ENCODE results near the gene PLXDC2. TPM values are rescaled to one million over a fixed set of nuclear protein-coding genes. Genes with fewer than 3 reads are reported as not detected.

Gene PLXDC2
- total and polyA plus RNA-seq, 10 donors, result 1.8 to 50.4 (median 29.7) TPM

DNA sequence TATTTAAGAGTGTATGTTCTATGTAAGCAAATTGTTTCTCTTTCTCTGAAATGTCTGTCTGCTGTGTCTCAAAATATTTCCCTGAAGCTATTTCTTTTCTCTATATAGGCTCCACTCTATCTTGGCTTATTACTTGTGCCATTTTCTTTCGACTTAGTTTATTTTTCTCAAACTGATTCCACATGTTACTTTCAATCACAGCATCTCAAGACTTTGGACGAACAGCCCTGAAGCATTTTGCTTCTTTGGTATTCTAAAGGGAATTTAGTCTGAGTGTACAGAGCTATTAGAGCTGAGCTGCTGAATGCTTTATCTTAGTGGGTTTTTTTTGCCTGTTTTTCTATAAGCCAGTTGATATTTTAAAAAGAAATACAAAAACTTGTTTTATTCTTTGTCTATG lies 95.7 kb downstream of the PLXDC2 start:
- 77 to 90% (median 88%) methylated on average over 2 of the region's 2 CpGs for WGBS, 5 donors
- TF ChIP-seq POLR2A (IDR thresholded peaks at IDR 0.05) (no peak), POLR2AphosphoS5 (IDR thresholded peaks at IDR 0.05) (no peak)
- TF ChIP-seq, protein P1, sequence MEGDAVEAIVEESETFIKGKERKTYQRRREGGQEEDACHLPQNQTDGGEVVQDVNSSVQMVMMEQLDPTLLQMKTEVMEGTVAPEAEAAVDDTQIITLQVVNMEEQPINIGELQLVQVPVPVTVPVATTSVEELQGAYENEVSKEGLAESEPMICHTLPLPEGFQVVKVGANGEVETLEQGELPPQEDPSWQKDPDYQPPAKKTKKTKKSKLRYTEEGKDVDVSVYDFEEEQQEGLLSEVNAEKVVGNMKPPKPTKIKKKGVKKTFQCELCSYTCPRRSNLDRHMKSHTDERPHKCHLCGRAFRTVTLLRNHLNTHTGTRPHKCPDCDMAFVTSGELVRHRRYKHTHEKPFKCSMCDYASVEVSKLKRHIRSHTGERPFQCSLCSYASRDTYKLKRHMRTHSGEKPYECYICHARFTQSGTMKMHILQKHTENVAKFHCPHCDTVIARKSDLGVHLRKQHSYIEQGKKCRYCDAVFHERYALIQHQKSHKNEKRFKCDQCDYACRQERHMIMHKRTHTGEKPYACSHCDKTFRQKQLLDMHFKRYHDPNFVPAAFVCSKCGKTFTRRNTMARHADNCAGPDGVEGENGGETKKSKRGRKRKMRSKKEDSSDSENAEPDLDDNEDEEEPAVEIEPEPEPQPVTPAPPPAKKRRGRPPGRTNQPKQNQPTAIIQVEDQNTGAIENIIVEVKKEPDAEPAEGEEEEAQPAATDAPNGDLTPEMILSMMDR (IDR thresholded peaks at IDR 0.05 in 8 of 11, conservative IDR thresholded peaks at IDR 0.05 in 3 of 11), result no peak
- Histone ChIP-seq H3K27me3 (replicated peaks in 1 of 7) (no peaks in the 10 kb centered on the region), H3K9me3 (peaks cover 0 to 14% (median 6%) of the 10 kb centered on the region in 8 donors), H3K4me3 (no peak overlapping the region), H3K36me3 (no peaks in the 10 kb centered on the region), H3K27ac (no peak overlapping the region), H3K4me1 (peaks cover 0 to 5% (median 0%) of the 10 kb centered on the region in 6 donors)
- intact Hi-C loops (cut with DNase I; ENCODE audit: low total_unique reads), result no loop called here
- DNase-seq, result no peak

DNA sequence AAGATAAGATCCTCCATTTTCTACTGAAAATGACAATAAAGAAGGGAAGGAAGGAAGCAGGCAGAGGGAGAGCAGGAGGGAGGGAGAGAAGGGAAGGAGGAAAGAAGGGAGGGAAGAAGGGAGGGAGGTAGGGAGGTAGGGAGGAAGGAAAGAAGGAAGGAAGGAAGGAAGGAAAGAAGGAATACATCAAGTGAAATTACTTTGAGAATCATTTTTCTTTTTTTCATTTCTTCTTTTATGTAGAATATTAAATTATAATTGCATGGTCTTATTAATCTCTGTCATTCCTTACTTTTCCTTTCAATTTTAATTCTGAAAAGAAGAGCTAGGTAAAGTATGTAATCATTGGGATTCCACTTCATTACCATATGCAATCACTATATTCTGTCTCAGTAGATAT lies 97.8 kb downstream of the PLXDC2 start:
- intact Hi-C loops (cut with DNase I; ENCODE audit: low total_unique reads), result no loop called here
- H3K4me3 ChIP-seq, result no peak overlapping the region
- no peak overlapping the region for H3K27ac ChIP-seq
- H3K36me3 ChIP-seq, result no peaks in the 10 kb centered on the region
- H3K27me3 ChIP-seq (replicated peaks in 1 of 7), result no peaks in the 10 kb centered on the region
- no peak for DNase-seq
- peaks cover 0 to 14% (median 6%) of the 10 kb centered on the region in 8 donors for H3K9me3 ChIP-seq
- TF ChIP-seq, protein P1 (IDR thresholded peaks at IDR 0.05 in 8 of 11, conservative IDR thresholded peaks at IDR 0.05 in 3 of 11), result no peak
- TF ChIP-seq POLR2A (IDR thresholded peaks at IDR 0.05) (no peak), POLR2AphosphoS5 (IDR thresholded peaks at IDR 0.05) (no peak)
- peaks cover 0 to 5% (median 0%) of the 10 kb centered on the region in 6 donors for H3K4me1 ChIP-seq

DNA sequence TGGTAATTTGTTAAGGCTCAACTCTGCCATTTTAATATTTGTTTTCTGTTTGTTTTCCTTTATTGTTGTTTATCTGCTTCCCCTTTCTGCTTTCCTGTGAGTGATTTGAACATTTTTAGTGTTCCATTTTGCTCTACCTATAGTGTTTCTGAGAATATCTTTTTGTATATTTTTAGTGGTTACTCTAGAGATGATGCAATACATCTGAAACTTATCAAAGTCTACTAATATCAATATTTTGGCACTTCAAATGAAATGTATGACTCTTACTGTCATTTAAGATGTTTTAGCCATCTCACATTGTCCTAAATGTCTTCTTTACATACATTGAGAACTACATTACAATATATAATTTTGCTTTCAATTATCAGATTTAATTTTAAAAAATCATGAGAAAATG lies 98.9 kb downstream of the PLXDC2 start:
- DNase-seq, result no peak
- H3K4me1 ChIP-seq, result no peaks in the 10 kb centered on the region
- intact Hi-C loops (cut with DNase I; ENCODE audit: low total_unique reads), result no loop called here
- TF ChIP-seq, protein P1 (IDR thresholded peaks at IDR 0.05 in 8 of 11, conservative IDR thresholded peaks at IDR 0.05 in 3 of 11), result no peak
- no peak for TF ChIP-seq POLR2A (IDR thresholded peaks at IDR 0.05)
- no peak for TF ChIP-seq POLR2AphosphoS5 (IDR thresholded peaks at IDR 0.05)
- H3K27me3 ChIP-seq (replicated peaks in 1 of 7), result no peaks in the 10 kb centered on the region
- no peak overlapping the region for H3K4me3 ChIP-seq
- peaks cover 0 to 14% (median 6%) of the 10 kb centered on the region in 8 donors for H3K9me3 ChIP-seq
- no peak overlapping the region for H3K27ac ChIP-seq
- no peaks in the 10 kb centered on the region for H3K36me3 ChIP-seq

DNA sequence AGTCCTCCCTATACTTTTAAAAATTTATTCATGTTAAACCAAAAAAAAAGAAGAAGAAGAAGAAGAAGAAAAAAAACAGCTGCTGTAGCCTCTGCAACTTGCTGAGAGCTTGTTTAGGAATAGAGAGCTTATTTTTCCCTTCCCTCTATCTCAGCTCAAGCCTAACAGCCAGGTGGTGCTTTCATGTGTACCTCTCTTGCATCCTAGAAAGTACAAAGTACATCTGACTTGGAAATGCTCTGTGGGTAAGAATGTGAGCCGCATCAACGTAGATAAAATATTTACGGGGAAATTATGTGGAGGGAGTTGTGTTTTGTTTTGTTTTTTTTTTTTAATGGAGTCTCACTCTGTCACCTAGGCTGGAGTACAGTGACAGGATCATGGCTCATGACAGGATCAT lies 99.6 kb downstream of the PLXDC2 start:
- no peak for DNase-seq
- intact Hi-C loops (cut with DNase I; ENCODE audit: low total_unique reads), result no loop called here
- H3K27me3 ChIP-seq (replicated peaks in 1 of 7), result no peaks in the 10 kb centered on the region
- no peak overlapping the region for H3K27ac ChIP-seq
- no peak overlapping the region for H3K4me3 ChIP-seq
- 93 to 100% (median 99%) methylated on average over 3 of the region's 3 CpGs for WGBS, 5 donors
- H3K36me3 ChIP-seq, result no peaks in the 10 kb centered on the region
- H3K4me1 ChIP-seq, result no peaks in the 10 kb centered on the region
- TF ChIP-seq POLR2A (IDR thresholded peaks at IDR 0.05), result no peak
- TF ChIP-seq, protein P1 (IDR thresholded peaks at IDR 0.05 in 8 of 11, conservative IDR thresholded peaks at IDR 0.05 in 3 of 11), result no peak
- no peak for TF ChIP-seq POLR2AphosphoS5 (IDR thresholded peaks at IDR 0.05)
- peaks cover 0 to 14% (median 6%) of the 10 kb centered on the region in 8 donors for H3K9me3 ChIP-seq
